ENCODE results near the gene CEP131. TPM values are rescaled to one million over a fixed set of nuclear protein-coding genes. Genes with fewer than 3 reads are reported as not detected.
A peak's percentile ranks its signal among the peaks of the same experiment; 100 is the strongest.

Gene CEP131
- total RNA-seq, 1 donor from 2014 or later: 26.2 TPM

DNA sequence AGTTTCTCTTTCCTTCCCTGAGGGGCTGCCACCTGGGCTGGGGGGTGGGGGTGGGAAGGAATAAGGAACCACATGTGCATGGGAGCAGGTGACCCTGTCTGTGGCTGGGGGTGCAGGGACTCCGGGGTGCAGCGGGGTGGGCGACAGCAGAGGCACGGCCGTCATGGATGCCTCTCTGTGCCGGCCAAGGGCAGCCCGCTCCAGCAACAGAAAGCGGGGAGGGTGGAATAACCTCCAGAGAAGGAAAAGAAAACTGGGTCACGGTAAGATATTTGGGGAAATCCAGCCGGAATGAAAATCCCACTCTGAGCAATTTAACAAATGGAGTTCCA, 20.5 kb upstream of the CEP131 start:
- TF ChIP-seq, protein P1, sequence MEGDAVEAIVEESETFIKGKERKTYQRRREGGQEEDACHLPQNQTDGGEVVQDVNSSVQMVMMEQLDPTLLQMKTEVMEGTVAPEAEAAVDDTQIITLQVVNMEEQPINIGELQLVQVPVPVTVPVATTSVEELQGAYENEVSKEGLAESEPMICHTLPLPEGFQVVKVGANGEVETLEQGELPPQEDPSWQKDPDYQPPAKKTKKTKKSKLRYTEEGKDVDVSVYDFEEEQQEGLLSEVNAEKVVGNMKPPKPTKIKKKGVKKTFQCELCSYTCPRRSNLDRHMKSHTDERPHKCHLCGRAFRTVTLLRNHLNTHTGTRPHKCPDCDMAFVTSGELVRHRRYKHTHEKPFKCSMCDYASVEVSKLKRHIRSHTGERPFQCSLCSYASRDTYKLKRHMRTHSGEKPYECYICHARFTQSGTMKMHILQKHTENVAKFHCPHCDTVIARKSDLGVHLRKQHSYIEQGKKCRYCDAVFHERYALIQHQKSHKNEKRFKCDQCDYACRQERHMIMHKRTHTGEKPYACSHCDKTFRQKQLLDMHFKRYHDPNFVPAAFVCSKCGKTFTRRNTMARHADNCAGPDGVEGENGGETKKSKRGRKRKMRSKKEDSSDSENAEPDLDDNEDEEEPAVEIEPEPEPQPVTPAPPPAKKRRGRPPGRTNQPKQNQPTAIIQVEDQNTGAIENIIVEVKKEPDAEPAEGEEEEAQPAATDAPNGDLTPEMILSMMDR (IDR thresholded peaks at IDR 0.05; ENCODE audit: insufficient read depth, low read length, poor library complexity, severe bottlenecking): no peak
- H3K27me3 ChIP-seq (ENCODE audit: control insufficient read depth, insufficient read depth, low read length): no peaks in the 10 kb centered on the region
- no peak for DNase-seq (ENCODE audit: low read depth)
- peaks cover 2% of the 10 kb centered on the region for H3K36me3 ChIP-seq (ENCODE audit: control insufficient read depth, insufficient read depth, low read length)
- H3K4me3 ChIP-seq (ENCODE audit: low read depth, low read length): no peak overlapping the region

DNA sequence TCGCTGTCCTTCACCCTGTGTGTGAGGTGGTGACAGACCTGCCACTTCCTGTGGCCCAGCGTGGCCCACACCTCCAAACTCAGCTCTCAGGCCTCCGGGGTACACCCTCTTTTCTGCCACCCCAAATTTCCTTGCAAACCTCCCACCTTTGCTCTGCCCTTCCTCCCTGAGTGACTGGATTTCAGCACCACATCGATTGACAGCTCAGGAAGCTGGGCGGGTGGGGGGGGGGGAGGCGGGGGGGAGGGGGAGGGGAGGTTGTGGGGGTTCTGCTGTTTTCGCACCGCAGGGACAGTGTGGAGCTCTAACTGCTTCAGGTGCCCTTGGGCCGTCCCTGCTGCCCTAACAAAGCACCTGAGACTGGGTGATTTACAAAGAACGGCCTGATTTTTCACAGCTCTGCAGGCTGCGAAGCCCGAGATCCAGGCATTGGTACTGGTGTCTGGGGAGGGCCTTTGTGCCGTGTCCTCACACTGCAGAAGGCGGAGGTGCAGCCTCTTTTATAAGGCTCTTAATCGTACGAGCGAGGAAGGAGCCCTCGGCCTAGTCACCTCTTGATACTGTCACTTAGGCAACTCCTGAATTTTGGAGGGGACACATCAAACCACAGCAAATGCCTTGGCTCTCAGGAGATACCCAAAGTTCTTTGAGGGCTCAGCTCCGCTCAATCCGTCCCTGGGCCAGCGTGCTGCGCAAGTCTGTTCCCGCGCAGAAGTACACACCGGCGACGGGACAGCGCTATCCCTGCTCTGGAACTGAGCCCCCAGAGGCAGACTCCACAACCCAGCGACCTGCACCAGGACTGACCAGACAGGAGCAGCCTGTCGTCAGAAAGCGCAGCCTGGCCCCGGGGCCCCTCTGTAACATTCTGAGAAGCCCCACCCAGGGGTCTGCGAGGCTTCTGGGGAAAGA, 19.9 kb upstream of the CEP131 start:
- TF ChIP-seq, protein P1 (IDR thresholded peaks at IDR 0.05; ENCODE audit: insufficient read depth, low read length, poor library complexity, severe bottlenecking): no peak
- DNase-seq (ENCODE audit: low read depth): no peak
- no peaks in the 10 kb centered on the region for H3K27me3 ChIP-seq (ENCODE audit: control insufficient read depth, insufficient read depth, low read length)
- H3K4me3 ChIP-seq (ENCODE audit: low read depth, low read length): no peak overlapping the region
- H3K36me3 ChIP-seq (ENCODE audit: control insufficient read depth, insufficient read depth, low read length): peaks cover 2% of the 10 kb centered on the region

DNA sequence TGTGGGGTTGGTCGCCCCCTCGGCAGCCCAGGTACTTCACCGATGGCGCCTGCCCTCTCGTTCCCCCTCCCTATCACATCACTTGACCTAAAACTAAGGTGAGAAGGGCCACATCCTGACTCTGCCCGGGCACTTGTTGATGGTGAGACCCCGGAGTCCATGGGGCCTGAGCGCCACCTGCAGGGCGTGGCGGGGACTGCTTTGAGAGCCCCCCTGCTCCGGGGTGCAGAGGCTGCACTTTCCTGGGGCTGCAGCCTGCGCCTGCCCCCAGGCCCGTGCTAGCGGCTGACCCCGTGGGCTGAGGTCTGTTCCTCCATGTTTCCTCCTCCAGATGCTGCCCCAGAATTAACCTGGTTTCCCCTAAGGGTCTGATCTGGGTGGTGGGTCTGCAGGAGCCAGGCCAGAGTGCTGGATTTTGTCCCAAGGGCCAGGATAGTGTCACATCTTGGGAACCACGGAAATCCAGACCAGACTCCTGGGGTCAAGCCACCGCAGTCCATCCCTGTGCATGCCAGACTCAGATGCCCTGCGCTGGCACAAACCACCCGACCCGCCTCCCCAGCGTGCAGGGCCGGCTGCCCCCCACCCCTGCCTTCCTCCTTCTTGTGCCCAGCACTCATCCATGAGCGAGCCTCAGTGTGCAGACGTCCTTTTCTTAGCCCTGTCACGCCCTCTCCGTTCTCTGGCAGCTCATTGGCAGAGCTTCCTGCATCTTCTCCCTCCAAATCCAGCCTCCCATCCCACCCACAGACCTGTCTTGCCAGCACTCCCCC, 19.1 kb upstream of the CEP131 start:
- DNase-seq (ENCODE audit: low read depth): no peak
- H3K36me3 ChIP-seq (ENCODE audit: control insufficient read depth, insufficient read depth, low read length): peaks cover 2% of the 10 kb centered on the region
- no peaks in the 10 kb centered on the region for H3K27me3 ChIP-seq (ENCODE audit: control insufficient read depth, insufficient read depth, low read length)
- no peak overlapping the region for H3K4me3 ChIP-seq (ENCODE audit: low read depth, low read length)
- TF ChIP-seq, protein P1 (IDR thresholded peaks at IDR 0.05; ENCODE audit: insufficient read depth, low read length, poor library complexity, severe bottlenecking): peak; percentile 88

DNA sequence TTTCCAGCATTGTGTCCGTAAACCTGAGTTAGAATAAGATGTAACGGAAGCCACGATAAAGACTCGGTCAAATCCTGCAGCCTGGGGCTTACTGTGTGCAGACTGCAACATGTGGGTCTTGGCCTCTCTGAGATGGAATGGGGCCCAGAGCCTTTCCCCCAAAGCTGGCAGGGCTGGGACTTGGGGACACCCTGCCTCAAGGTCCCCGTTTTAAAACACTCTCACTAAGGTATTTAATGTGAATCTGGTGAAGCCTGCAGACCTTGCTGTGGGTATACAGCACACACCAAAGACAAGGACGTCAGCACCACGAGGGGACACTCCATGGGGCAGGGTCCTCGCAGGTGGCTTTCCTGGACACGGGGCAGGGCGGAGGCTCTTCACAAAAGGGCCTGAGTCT, 18.4 kb upstream of the CEP131 start:
- Histone ChIP-seq H3K27me3 (ENCODE audit: control insufficient read depth, insufficient read depth, low read length) (no peaks in the 10 kb centered on the region), H3K4me3 (ENCODE audit: low read depth, low read length) (no peak overlapping the region), H3K36me3 (ENCODE audit: control insufficient read depth, insufficient read depth, low read length) (peaks cover 2% of the 10 kb centered on the region)
- DNase-seq (ENCODE audit: low read depth): no peak
- TF ChIP-seq, protein P1 (IDR thresholded peaks at IDR 0.05; ENCODE audit: insufficient read depth, low read length, poor library complexity, severe bottlenecking): no peak

DNA sequence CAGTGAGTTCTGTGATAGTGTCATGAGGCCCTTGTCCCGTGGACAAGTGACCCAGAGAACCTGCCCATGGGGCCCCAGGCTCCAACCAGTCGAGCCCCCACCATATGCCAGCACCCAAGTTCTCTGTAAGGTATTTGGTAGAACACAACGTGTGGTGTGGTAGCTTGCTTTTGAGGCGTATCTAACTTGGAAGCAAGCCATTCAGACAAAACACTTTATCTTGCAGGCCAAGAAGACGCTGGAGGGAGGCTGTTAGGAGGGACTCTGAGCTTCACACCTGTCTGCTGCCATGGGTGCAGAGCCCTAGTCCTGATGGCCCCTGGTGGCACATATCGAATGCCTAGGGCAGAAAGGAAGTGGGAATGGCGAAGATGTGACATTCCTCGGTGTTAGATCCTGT, 18.0 kb upstream of the CEP131 start:
- TF ChIP-seq, protein P1 (IDR thresholded peaks at IDR 0.05; ENCODE audit: insufficient read depth, low read length, poor library complexity, severe bottlenecking): no peak
- no peak for DNase-seq (ENCODE audit: low read depth)
- H3K27me3 ChIP-seq (ENCODE audit: control insufficient read depth, insufficient read depth, low read length): no peaks in the 10 kb centered on the region
- H3K36me3 ChIP-seq (ENCODE audit: control insufficient read depth, insufficient read depth, low read length): peaks cover 2% of the 10 kb centered on the region
- H3K4me3 ChIP-seq (ENCODE audit: low read depth, low read length): no peak overlapping the region
